Measurements from ENCODE around the gene TRPM3.

Gene TRPM3

DNA sequence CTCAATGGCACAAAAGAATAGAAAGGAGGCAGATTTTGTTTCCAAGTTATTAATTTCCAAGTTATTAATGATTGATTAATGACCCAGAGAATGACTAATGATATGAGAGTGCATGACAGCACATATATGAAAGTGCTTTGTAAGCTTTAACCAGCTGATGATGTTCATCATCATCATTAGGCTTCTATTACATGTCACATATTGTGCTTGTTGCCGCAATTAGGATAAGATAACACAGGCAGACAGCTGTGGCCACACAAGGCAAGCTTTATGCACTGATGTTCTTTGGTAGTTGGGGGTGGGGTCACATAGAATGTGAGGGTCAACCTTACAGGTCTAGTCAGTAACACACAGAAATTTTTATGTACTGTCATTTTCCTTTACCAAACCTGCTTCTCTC is 219.7 kb downstream of the TRPM3 start:
- no peak for DNase-seq (ENCODE audit: low spot score)
- TF ChIP-seq, protein P1, sequence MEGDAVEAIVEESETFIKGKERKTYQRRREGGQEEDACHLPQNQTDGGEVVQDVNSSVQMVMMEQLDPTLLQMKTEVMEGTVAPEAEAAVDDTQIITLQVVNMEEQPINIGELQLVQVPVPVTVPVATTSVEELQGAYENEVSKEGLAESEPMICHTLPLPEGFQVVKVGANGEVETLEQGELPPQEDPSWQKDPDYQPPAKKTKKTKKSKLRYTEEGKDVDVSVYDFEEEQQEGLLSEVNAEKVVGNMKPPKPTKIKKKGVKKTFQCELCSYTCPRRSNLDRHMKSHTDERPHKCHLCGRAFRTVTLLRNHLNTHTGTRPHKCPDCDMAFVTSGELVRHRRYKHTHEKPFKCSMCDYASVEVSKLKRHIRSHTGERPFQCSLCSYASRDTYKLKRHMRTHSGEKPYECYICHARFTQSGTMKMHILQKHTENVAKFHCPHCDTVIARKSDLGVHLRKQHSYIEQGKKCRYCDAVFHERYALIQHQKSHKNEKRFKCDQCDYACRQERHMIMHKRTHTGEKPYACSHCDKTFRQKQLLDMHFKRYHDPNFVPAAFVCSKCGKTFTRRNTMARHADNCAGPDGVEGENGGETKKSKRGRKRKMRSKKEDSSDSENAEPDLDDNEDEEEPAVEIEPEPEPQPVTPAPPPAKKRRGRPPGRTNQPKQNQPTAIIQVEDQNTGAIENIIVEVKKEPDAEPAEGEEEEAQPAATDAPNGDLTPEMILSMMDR (IDR thresholded peaks at IDR 0.05; ENCODE audit: extremely low read depth, insufficient read depth, missing control alignments) = no peak
- in situ Hi-C loops (cut with MboI; ENCODE audit: low pct_unique_long_range_greater_than_20kb, low sequenced_read_pairs, unreplicated experiment) = no loop called here

- DNase-seq (ENCODE audit: low spot score) = no peak
- in situ Hi-C loops (cut with MboI; ENCODE audit: low pct_unique_long_range_greater_than_20kb, low sequenced_read_pairs, unreplicated experiment) = no loop called here
- TF ChIP-seq, protein P1 (IDR thresholded peaks at IDR 0.05; ENCODE audit: extremely low read depth, insufficient read depth, missing control alignments) = no peak
Observed at GRCh38 chr9:70901013-70901412, 220.4 kb downstream of the TRPM3 start.

GRCh38 chr9:70893580-70894122 is 227.8 kb downstream of the TRPM3 start:
- DNase-seq (ENCODE audit: low spot score) = no peak
- in situ Hi-C loops (cut with MboI; ENCODE audit: low pct_unique_long_range_greater_than_20kb, low sequenced_read_pairs, unreplicated experiment) = no loop called here
- TF ChIP-seq, protein P1 (IDR thresholded peaks at IDR 0.05; ENCODE audit: extremely low read depth, insufficient read depth, missing control alignments) = no peak

DNA sequence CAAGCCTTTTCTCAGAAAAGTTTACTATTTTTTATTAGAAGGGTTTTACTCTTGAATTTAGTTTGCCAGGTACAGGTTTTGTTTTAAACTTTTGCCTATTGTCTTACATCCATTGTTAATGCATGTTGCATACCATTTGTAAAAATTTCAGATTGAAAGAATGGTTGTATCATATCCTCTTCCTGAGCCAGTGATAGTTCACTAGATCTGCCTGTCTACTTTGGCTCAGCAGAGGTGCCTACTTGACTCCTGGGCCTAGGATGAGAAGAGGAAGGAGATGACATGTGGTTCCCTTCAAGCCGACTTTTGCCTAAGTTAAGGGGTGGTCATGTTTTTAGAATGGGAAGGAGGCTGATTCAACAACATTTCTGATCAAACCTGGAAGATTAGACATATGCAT is 232.9 kb downstream of the TRPM3 start:
- TF ChIP-seq, protein P1 (IDR thresholded peaks at IDR 0.05; ENCODE audit: extremely low read depth, insufficient read depth, missing control alignments) = no peak
- in situ Hi-C loops (cut with MboI; ENCODE audit: low pct_unique_long_range_greater_than_20kb, low sequenced_read_pairs, unreplicated experiment) = no loop called here
- DNase-seq (ENCODE audit: low spot score) = no peak

GRCh38 chr9:70887826-70888225 is 233.6 kb downstream of the TRPM3 start:
- in situ Hi-C loops (cut with MboI; ENCODE audit: low pct_unique_long_range_greater_than_20kb, low sequenced_read_pairs, unreplicated experiment) = no loop called here
- TF ChIP-seq, protein P1 (IDR thresholded peaks at IDR 0.05; ENCODE audit: extremely low read depth, insufficient read depth, missing control alignments) = no peak
- DNase-seq (ENCODE audit: low spot score) = no peak

GRCh38 chr9:70883963-70884793 is 237.2 kb downstream of the TRPM3 start:
- TF ChIP-seq, protein P1 (IDR thresholded peaks at IDR 0.05; ENCODE audit: extremely low read depth, insufficient read depth, missing control alignments) = no peak

More at GRCh38 chr9:70883963-70884793, 237.2 kb downstream of the TRPM3 start:
- in situ Hi-C loops (cut with MboI; ENCODE audit: low pct_unique_long_range_greater_than_20kb, low sequenced_read_pairs, unreplicated experiment) = no loop called here
- DNase-seq (ENCODE audit: low spot score) = no peak
